ENCODE measurements around the gene ZFHX3. TPM values are rescaled to one million over a fixed set of nuclear protein-coding genes. Genes with fewer than 3 reads are reported as not detected.

Gene ZFHX3
- total and polyA plus RNA-seq, 10 of the 15 experiments (the other 5 are each of a cell fraction or from before 2014, with no cell fraction given), result 0.68 to 8.6 (median 2.0) TPM

DNA sequence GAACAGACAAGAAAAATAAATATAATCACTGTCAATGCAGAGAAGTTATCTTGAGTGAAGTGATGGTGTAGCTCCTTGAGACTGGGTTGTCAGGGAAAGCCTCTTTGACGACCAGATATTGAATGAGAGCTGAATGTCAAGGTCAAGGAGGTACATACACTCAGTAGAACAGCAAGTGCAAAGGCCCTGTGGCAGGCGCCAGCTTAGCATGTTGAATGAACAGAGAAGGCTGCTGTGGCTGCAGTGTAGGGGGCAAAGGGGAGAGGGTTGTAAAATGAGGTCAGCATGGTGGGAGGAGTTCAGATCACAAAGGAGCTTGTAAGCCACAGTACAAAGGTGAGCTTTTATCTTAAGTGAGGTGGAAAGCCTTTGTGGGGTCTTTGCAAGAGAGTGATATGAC, 111.5 kb downstream of the ZFHX3 start:
- no peak overlapping the region for H3K4me3 ChIP-seq
- H3K4me1 ChIP-seq (ENCODE audit: control insufficient read depth, insufficient read depth, low read length), result 0 out of 2 replicates have a peak, but pooled peaks cover 2% of the 10 kb centered on the region
- H3K27ac ChIP-seq (ENCODE audit: control insufficient read depth, insufficient read depth), result no peak overlapping the region
- POLR2A ChIA-PET, result no interaction called here
- no peaks in the 10 kb centered on the region for H3K9me3 ChIP-seq (replicated peaks; ENCODE audit: control insufficient read depth, insufficient read depth, low read length)
- no peaks in the 10 kb centered on the region; a peak in 1 of 4 replicates for H3K36me3 ChIP-seq (ENCODE audit: control insufficient read depth in 2 of 2, insufficient read depth in 2 of 2, low read length in 1 of 2)
- DNase-seq (ENCODE audit: low read depth, low spot score) (no peak), ATAC-seq (no peak), FAIRE-seq (no peak)
- H3K27me3 ChIP-seq (replicated peaks in 1 of 2; ENCODE audit: control insufficient read depth in 2 of 2, insufficient read depth in 2 of 2, low read length in 1 of 2), result no peaks in the 10 kb centered on the region
- CTCF ChIA-PET, result no interaction called here
- H3K79me2 ChIP-seq (ENCODE audit: control insufficient read depth, insufficient read depth, low read length), result no peaks in the 10 kb centered on the region
- no peak overlapping the region for H3K9ac ChIP-seq (ENCODE audit: control insufficient read depth, insufficient read depth, low read length)
- RAD21 ChIA-PET (ENCODE audit: unreplicated experiment), result interaction anchor here (0.5 to 0.6 kb wide), 2 partner anchors 118 to 278 kb away, joined by 3 read pairs; no protein-coding TSS in a partner anchor
- H2AFZ ChIP-seq (ENCODE audit: control insufficient read depth, low read depth, low read length), result no peak overlapping the region
- SMC1A ChIA-PET (ENCODE audit: uncharacterized antibody, unreplicated experiment), result interaction anchor here (0.6 kb wide), 1 partner anchor 121 kb away, joined by 3 read pairs; no protein-coding TSS in a partner anchor
- 71% methylated on average over 2 of the region's 2 CpGs for WGBS (ENCODE audit: insufficient coverage, insufficient replicate concordance, low lambda C conversion rate, missing lambda C conversion rate)
- no TSS peak for BruUV-seq (replicated peaks)
- H3K4me2 ChIP-seq (ENCODE audit: control insufficient read depth, insufficient read depth), result no peak overlapping the region
- no peaks in the 10 kb centered on the region for H4K20me1 ChIP-seq (ENCODE audit: control insufficient read depth, insufficient read depth)
- intact Hi-C loops (cut with micrococcal nuclease; ENCODE audit: unreplicated experiment) (no loop called here), in situ Hi-C loops (cut with MboI) (no loop called here)
- TF ChIP-seq CHD4 (IDR thresholded peaks at IDR 0.05) (no peak), ETV6 (conservative IDR thresholded peaks at IDR 0.05 in 1 of 2, IDR thresholded peaks at IDR 0.05 in 1 of 2; ENCODE audit: borderline replicate concordance in 1 of 2, low read depth in 1 of 2) (no peak), POU2F2 (IDR thresholded peaks at IDR 0.05; ENCODE audit: borderline replicate concordance, low read depth, low read length) (no peak), BRCA1 (IDR thresholded peaks at IDR 0.05; ENCODE audit: low read depth, low read length) (no peak), RELA (IDR thresholded peaks at IDR 0.05; ENCODE audit: borderline replicate concordance, partially characterized antibody) (no peak), EP300 (IDR thresholded peaks at IDR 0.05; ENCODE audit: borderline replicate concordance in 1 of 2, control insufficient read depth in 1 of 2, low read depth in 2 of 2, low read length in 2 of 2) (no peak), CHD2 (IDR thresholded peaks at IDR 0.05; ENCODE audit: borderline replicate concordance, low read depth, low read length) (no peak), IKZF2 (IDR thresholded peaks at IDR 0.05) (no peak), MEF2A (IDR thresholded peaks at IDR 0.05; ENCODE audit: insufficient read depth, low read depth, low read length) (no peak), ASH2L (IDR thresholded peaks at IDR 0.05; ENCODE audit: borderline replicate concordance, low read depth) (no peak), STAT1 (conservative IDR thresholded peaks at IDR 0.05) (no peak), SUZ12 (IDR thresholded peaks at IDR 0.05; ENCODE audit: unreplicated experiment) (no peak)
- TF ChIP-seq, protein P1, sequence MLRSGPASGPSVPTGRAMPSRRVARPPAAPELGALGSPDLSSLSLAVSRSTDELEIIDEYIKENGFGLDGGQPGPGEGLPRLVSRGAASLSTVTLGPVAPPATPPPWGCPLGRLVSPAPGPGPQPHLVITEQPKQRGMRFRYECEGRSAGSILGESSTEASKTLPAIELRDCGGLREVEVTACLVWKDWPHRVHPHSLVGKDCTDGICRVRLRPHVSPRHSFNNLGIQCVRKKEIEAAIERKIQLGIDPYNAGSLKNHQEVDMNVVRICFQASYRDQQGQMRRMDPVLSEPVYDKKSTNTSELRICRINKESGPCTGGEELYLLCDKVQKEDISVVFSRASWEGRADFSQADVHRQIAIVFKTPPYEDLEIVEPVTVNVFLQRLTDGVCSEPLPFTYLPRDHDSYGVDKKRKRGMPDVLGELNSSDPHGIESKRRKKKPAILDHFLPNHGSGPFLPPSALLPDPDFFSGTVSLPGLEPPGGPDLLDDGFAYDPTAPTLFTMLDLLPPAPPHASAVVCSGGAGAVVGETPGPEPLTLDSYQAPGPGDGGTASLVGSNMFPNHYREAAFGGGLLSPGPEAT (IDR thresholded peaks at IDR 0.05; ENCODE audit: low read depth), result no peak
- TF ChIP-seq, protein P2, sequence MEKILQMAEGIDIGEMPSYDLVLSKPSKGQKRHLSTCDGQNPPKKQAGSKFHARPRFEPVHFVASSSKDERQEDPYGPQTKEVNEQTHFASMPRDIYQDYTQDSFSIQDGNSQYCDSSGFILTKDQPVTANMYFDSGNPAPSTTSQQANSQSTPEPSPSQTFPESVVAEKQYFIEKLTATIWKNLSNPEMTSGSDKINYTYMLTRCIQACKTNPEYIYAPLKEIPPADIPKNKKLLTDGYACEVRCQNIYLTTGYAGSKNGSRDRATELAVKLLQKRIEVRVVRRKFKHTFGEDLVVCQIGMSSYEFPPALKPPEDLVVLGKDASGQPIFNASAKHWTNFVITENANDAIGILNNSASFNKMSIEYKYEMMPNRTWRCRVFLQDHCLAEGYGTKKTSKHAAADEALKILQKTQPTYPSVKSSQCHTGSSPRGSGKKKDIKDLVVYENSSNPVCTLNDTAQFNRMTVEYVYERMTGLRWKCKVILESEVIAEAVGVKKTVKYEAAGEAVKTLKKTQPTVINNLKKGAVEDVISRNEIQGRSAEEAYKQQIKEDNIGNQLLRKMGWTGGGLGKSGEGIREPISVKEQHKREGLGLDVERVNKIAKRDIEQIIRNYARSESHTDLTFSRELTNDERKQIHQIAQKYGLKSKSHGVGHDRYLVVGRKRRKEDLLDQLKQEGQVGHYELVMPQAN (conservative IDR thresholded peaks at IDR 0.05), result no peak
